GM19372 (cell line): Measurements from ENCODE around the gene RAPGEF6.
"Not testable (repeated sequence)": the region's sequence is repeated elsewhere in the genome, so short reads cannot be mapped to it uniquely, and the experiment has no call there.

Experiments
- ATAC-seq: cut with Tn5 transposase; IDR thresholded peaks from one replicate; pipeline ENCODE4 v1.9.1; 2021; ENCODE audit warnings: mild to moderate bottlenecking, low read depth, moderate library complexity; ENCODE audit not compliant: unreplicated experiment

Gene RAPGEF6

DNA sequence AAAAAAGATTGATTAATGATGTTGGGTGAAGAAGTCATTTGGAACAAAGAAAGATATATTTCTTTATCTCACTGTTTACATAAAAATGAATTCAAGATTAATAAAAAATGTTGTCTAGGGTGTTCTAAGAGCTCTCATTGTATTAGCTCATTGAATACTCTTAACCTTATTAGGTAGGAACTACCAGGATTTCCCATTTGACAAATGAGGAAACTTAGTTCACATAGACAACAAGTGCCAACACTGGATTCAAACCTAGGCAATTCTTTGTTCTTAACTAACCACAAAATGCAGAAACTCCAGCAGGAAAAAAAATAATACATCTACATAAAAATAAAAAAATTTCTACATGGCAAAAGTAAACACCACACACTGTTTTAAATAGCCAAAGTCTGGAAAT lies 175.8 kb downstream of the RAPGEF6 start:
- no peak for ATAC-seq

DNA sequence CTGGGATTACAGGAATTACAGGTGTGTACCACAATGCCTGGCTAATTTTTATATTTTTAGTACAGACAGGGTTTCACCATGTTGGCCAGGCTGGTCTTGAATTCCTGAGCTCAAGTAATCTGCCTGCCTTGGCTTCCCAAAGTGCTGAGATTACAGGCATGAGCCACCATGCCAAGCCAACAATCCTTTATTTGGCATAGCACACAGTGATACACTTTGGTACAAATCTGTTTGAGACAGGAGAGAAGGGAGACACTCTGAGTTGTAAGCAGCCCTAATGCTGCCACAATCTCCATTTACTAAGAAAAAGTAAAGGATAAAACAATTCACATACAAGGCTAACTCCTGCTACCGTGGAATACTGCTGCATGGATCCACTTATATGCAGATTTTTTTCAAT lies 177.8 kb downstream of the RAPGEF6 start:
- ATAC-seq = no peak

DNA sequence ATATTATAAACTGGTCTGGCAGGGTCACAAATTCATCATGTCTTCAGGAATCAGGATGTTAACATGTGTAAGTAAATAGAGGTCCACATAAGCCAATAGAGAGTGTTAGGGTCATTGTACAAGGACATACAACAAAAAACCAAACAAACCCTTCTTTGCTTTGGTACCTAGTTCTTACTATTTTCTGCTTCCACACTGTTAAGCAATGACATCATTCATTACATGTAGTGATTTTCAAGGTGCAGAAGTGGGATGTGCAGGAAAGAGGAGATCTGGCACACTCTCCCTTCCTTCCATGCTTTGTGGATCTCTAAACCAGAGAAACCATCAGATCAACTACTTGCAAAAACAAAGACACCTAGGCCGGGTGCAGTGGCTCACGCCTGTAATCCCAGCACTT lies 184.1 kb downstream of the RAPGEF6 start:
- ATAC-seq = no peak

DNA sequence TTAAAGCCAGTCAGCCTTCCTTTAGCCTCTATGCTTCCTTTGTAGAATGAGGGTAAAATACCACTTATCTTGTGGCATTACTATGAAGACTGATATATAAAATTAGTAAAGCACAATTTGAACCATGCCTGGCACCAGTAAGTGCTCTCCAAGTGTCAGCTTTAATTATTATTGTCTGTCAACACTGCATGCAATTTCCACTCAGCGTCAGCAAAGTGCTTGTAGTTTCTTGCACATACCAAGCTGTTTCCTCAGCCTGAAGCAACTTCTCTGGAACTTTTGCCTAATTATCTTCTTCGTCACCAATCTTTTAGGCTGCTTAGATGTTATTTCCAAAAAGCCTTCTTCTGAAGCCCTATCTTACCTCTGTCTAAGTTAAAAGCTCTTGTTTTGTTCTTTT lies 193.8 kb downstream of the RAPGEF6 start:
- ATAC-seq = no peak

DNA sequence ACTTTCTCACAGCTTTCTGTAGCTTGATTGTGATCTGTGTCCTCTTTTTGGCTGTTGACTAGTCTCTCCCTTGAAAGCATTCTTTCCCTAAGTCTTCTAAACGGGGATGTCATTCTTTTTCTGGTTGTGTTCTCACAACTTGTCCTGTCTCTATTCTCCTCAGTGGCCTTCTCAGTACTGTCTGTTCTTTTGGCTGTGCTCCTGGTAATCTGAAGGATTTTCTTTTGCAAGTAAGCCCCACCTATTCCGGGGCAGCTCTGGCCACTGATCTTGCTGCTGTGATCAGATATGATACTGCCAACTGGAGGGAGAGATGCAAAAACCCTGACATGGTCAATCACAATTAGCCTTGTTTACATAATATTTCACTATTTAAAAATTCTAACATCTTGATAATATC lies 198.9 kb downstream of the RAPGEF6 start:
- ATAC-seq = no peak

DNA sequence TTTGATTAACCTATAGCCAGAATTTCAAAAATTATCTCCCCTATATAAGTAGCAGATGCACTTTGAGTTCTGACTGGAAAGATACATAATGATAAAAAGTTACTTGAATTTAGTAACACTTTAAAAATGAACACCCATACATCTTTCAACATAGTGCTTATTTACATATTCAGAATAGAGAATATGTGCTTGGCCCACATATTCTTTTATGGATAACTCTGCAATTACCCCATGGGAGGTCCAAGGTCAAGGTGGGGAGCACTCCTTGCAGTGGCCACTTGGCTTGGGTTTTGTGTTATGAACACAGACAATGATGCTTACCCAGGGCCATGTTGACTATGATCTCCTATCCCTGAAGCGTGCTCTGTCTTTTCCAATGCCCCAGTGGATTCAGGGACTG lies 201.9 kb downstream of the RAPGEF6 start:
- ATAC-seq = no peak

DNA sequence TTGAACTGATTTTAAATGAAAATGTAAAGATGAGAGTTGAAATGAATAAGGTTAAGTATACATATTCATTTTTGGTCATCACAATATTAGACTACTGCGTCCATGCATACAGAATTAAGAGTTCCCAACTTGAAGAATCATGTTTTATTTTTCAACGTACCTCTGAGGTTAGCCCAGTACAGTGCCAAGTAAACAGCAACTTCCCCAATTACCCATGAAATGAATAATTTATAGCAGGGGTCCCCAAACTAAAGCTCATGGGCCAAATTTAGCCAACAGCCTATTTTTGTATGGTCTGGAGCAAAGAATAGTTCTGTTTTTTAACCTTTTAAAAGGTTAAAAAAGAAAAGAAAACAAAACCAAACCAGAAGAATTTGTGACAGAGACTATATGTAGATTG lies 203.2 kb downstream of the RAPGEF6 start:
- no peak for ATAC-seq

DNA sequence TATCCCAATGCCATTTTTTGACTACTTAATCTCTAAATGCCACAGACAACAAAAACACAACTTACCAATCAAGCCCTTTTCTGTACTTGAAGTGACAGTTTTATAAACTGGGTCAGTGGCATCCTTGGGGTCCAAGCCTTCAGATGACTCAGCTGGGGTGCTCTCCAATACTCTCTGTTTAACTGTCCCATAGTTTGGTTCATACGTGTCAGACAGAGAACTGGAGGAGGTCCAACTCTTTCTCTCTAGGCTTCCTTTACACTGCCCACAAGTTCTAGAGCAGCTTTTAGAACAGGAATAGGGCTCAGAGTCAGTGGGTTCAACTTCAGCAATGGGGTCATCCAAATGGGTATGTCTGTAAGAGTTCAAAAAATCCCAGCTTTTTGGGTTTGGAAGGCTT lies 204.2 kb downstream of the RAPGEF6 start:
- no peak for ATAC-seq

DNA sequence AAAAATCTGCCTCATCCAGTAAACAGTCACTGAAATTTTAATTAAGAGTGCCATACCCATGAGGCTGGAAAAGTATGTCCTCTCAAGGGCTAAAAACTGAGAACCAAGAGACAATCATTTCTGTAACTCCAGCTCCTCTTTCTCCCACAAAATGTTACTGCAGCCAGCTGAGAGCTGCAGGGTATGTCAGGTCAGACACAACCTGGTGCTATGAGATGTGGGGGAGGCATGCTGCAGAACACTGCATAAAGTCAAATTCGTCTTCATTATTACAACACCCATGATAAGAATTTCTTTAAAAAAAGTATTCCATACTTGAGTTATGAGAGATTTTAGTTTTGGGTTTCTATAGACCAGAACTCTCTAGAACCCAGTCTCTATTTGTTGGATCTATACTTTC lies 209.0 kb downstream of the RAPGEF6 start:
- ATAC-seq = no peak

DNA sequence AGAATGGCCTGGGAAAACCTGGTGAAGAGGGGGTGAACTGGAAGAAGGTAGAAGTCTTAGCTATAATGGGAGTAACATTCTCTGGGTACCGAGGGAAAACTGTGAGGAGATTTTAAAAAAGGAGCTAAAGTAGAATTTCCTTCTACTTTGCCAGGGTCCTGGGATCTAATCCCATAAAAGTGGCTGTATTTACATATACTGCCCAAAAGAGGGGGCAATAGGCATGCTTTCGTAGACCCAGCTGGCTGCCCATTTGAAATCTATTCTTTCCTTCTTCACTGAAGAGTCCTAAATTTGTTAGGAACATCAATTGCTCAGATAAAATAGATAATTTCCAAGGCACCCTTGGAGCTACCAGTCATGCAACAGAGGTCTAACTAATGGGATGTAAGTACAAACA lies 212.0 kb downstream of the RAPGEF6 start:
- ATAC-seq = no peak

DNA sequence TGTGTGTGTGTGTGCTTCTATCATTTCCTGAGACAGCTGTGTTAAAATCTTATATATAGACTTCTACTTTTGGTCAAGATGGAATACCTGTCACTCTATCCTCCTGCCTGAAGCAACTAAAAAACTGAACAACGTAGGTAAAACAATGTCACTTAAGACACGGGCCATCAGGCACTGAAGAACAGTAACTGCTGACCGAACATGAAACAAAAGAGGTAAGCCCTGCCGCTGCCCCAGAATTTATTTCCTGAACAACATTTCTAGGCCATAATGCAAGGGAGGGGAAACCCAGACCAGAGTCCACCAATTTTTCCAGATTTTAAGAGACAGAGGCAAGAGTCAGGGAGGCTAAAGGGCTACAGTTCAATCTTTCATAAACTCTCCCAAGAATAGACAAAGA lies 215.2 kb downstream of the RAPGEF6 start:
- ATAC-seq = no peak

DNA sequence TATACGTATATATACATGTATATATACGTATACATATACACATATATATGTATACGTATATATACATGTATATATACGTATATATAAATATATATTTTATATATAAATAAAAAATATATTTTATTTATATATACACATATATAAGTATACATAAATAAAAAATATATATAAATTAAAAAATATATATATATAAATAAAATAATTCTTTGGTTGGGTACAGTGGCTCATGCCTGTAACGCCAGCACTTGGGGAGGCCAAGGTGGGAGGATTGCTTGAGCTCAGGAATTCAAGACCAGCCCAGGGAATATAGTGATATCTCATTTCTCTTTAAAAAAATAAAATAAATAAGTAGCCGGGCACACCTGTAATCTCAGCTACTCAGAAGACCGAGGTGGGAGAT lies 216.2 kb downstream of the RAPGEF6 start:
- ATAC-seq = no peak

DNA sequence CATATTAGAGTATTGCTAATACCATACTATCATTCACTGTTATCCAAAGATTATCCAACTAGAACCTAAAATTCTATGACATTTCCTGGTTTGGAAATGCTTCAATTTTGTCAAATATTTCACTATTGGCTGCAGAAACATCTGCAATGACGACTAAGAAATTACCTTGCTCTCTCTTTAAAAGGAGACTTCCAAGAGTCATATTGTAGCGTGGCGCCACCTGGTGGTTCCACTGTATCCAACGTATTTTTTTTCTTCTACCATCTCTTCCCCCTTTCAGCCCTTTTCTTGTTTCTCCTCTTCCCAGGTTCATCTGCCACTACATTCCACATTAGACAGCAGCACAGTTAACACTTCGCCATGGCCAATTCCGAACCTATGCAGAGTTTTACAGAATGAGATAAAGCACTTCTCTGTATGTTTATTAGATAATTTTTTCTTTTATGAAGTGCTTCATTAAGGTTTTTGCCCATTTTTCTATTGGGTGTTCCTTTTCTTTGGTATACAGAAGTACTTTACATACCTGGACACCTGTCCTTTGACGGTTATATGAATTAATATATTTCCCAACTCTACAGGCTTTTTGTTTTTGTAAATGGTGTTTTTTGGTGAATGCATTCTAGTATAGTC lies 217.7 kb downstream of the RAPGEF6 start:
- peak; percentile 45 for ATAC-seq

DNA sequence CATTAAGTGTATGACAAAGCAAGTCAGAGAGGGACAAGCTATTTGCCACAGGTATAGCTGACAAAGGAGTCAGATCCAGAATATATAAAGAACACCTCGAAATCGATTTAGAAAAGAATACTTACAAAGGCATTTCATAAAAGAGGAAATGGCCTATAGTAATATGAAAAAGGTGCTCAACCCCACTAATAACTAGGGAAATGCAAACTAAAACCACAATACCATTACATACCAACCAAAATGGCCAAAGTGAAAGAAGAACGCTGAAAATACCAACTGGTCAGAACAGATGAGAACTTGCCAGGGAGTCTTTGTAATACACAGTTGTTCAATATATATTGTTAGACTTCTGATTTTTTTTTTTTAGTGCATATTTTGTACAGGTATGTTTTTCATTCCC lies 218.3 kb downstream of the RAPGEF6 start:
- ATAC-seq = peak; percentile 63

DNA sequence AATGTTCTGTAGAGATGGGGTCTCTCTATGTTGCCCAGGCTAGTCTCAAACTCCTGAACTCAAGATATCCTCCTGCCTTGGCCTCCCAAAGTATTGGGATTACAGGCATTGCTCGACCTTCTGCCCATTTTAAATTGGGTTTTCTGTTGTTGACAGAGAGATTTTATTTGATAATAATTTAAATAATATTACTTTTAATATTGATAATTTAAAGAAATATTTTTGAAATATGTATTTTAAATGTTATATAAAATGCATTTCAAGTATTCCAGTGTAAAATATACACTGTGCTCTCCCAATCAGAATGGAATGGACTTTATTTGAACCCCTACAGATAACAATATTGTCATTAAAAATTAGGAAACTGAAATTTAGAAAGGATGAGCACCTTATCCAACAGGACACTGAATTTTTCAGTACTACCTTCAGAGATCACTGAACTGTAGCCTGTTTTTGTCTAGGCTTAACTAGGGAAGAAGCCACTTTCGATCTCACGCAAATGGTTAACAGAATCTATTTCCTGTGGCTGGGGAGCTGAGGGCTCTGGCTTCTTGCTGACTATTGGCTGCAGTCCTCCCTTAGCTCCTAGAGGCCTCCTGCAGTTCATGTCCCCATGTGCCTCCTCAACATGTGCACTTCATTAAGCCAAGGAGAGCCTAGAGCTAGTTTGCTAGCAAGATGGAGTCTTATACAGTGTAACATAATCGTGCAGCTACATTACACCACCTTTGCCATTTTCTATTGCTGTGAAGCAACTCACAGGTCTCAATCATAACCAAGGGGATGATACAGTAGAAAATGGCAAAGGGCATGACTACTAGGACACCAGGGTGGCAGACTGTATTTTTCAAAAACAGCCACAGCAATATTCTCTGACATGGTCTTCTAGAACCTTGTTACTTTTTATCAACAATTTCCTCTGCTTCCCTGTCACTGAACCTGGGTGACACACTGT lies 221.1 kb downstream of the RAPGEF6 start:
- peak; percentile 63 for ATAC-seq

DNA sequence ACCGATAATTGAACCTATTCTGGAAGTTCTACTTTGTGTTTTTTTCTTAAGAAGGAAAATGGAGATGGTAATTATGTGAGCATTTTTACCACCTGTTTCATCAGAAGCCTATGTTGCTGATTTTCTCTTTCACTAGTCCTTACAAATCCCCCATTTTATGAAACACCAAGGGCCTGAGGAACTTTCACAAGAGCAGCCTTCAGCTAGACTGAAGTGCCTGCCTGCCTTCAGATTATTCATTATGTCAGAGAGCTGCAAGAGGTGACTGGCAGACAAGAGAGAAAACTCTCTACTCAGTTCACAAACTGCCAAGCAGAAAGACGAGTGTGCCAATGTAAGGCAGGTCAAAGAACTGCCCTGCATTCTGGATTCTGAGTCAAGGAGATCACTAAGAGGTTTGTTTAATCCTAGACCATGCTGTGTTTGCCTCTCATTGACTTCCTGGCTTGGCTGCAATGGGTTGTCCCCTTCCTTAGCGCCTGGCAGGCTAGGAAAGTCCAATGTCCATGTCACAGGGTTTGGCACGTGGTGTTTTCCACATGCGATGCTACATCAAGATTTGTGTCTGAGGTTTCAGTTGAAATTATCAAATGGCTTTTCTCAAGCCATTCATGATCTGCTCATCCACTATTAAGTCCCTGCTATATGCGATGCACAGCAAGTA lies 227.9 kb downstream of the RAPGEF6 start:
- ATAC-seq = no peak

DNA sequence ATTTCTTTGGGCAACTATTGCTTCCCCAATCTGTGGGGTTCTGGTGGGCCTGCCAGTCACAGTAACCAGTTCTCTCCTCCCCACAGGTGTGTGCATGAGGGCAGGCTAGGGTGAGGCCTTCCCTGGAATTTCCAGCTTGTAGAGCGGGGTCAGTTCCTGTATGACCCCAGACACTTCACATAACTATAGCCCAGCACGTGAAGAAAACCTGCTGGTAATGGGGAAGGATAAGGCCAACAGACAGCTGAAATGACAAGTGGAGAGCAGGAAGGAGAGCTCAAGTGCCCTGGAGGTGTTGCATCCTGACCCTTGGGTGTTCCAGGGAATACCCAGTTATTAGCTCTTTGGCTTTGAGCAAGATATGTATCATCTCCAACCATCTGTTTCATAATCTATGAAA lies 229.0 kb downstream of the RAPGEF6 start:
- ATAC-seq = no peak

DNA sequence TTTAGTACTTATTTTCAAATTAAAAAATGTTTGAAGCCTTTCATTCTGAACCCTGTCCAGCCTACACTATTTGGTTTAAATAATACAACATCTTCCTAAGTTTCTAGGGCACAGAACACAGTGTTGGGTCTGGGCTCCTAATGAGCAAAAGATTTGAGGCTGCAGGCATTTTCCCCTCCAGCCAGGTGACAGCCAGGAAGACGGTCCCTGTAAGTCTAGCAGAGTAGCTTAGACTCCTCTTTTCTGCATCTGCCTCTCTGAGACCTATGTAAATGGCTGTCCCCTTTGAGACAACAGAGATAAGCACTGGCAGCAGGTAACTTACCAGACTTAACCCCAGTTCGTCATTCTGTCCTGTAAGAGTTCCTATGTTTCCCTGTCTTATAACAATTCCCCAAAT lies 229.4 kb downstream of the RAPGEF6 start:
- ATAC-seq = no peak

DNA sequence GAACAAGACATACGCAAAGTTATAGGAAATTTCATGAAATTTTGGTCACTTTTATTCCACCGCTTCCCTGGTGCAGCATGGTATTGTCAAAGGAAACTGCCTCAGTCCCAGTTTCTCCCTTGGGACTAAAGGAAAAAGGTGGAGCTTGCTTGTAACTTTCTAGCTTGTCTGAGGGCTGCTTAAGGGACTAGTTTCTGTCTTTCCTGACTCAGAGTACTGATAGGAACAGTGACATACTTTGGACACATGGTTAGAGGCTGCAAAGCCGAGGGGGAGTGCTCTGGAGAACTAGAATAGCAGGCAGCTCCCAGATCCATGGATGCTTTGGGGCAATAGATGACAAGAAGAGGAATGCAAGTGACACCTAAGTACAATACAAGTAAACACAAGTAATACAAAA lies 234.4 kb downstream of the RAPGEF6 start:
- no peak for ATAC-seq

DNA sequence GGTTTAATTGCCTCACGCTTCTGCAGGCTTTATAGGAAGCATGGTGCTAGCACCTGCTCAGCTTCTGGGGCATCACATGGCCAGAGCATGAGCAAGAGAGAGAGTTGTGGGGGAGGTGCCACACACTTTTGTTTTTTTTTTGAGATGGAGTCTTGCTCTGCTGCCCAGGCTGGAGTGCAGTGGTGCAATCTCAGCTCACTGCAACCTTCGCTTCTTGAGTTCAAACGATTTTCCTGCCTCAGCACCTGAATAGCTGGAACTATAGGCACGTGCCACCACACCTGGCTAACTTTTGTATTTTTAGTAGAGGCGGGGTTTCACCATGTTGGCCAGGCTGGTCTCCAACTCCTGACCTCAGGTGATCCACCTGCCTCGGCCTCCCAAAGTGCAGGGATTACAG lies 236.0 kb downstream of the RAPGEF6 start:
- not testable (repeated sequence) for ATAC-seq

DNA sequence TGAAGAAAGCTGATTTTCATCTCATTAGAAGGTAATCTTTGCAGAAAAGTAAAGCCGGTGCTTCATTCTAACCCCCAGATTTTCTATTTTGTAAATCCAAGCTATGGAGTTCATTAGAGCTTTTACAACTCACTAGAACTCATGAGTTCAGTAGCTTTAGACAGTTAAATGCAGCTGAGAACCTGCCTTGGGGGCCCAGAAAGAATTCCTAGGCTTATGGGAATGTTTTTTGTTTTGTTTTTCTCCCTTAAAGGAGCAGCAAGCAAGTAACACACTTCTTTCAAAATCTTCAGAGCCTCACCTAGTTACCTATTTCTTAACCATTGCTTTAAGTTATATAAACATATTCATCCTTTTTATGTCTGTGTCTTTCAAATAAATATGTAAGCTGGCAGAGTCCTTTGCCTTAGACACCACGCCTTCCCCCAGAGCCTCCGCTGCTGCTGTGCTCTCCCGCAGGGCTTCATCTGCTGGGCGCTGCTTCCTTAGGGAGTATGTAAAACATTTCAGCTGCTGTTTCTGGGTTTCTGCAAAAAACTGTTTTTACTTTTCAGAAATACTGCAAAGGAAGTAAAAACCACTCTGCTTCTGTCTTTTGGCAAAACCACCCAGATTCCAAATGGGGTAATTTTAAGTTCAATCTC lies 238.3 kb downstream of the RAPGEF6 start:
- no peak for ATAC-seq
